ENCODE data around the gene RAN.

The RAN gene

GRCh38 chr12:130870442-130871285, 1.2 kb upstream of the RAN start:
- Histone ChIP-seq H4K20me1 (ENCODE audit: insufficient read depth, low read length) (no peaks in the 10 kb centered on the region), H3F3A (ENCODE audit: insufficient read depth, low read length) (0 out of 2 replicates have a peak, but pooled peaks cover 7% of the 10 kb centered on the region), H3K4me3 (ENCODE audit: low read length) (peak overlapping the region; percentile 67), H3K27ac (ENCODE audit: low read length) (peak overlapping the region; percentile 58; the same call in 1 of the 2 replicates), H3K9me3 (replicated peaks; ENCODE audit: insufficient read depth, low read length) (no peaks in the 10 kb centered on the region), H3K36me3 (replicated peaks; ENCODE audit: insufficient read depth, low read length) (no peaks in the 10 kb centered on the region; the same call in 1 of the 2 replicates), H3K4me1 (ENCODE audit: low read length) (peaks cover 6% of the 10 kb centered on the region; the same call in 1 of the 2 replicates), H3K27me3 (replicated peaks; ENCODE audit: insufficient read depth, low read length) (no peaks in the 10 kb centered on the region), H3K9ac (ENCODE audit: low read length) (peak overlapping the region; percentile 80), H3K4me2 (ENCODE audit: low read depth, low read length) (peak overlapping the region; percentile 63), H2AFZ (ENCODE audit: low read length) (no peak overlapping the region), H3K79me2 (ENCODE audit: low read length) (peaks cover 30% of the 10 kb centered on the region), H3K9me2 (replicated peaks; ENCODE audit: insufficient read depth, low read length) (no peaks in the 10 kb centered on the region)
- peak; percentile 59 for DNase-seq
- TF ChIP-seq EZH2 (optimal IDR thresholded peaks at IDR 0.05; ENCODE audit: low read depth, low read length) = no peak
- peak; percentile 44 for TF ChIP-seq CTCF (IDR thresholded peaks at IDR 0.05; ENCODE audit: low read length)

- Histone ChIP-seq H3K9me3 (replicated peaks; ENCODE audit: insufficient read depth, low read length) (no peaks in the 10 kb centered on the region), H3K4me1 (ENCODE audit: low read length) (peaks cover 17% of the 10 kb centered on the region), H3K9ac (ENCODE audit: low read length) (peak overlapping the region; percentile 88), H2AFZ (ENCODE audit: low read length) (no peak overlapping the region), H3K4me2 (ENCODE audit: low read depth, low read length) (peak overlapping the region; percentile 82), H3K27me3 (replicated peaks; ENCODE audit: insufficient read depth, low read length) (no peaks in the 10 kb centered on the region), H3K9me2 (replicated peaks; ENCODE audit: insufficient read depth, low read length) (no peaks in the 10 kb centered on the region), H3K4me3 (ENCODE audit: low read length) (peak overlapping the region; percentile 79), H3K27ac (ENCODE audit: low read length) (peak overlapping the region; percentile 57; the same call in 1 of the 2 replicates), H4K20me1 (ENCODE audit: insufficient read depth, low read length) (no peaks in the 10 kb centered on the region), H3K36me3 (replicated peaks; ENCODE audit: insufficient read depth, low read length) (no peaks in the 10 kb centered on the region; the same call in 1 of the 2 replicates), H3K79me2 (ENCODE audit: low read length) (peaks cover 30% of the 10 kb centered on the region), H3F3A (ENCODE audit: insufficient read depth, low read length) (peaks cover 17% of the 10 kb centered on the region)
- DNase-seq = no peak
- TF ChIP-seq CTCF (IDR thresholded peaks at IDR 0.05; ENCODE audit: low read length) (no peak), EZH2phosphoT487 (IDR thresholded peaks at IDR 0.05; ENCODE audit: low read length) (no peak), EZH2 (optimal IDR thresholded peaks at IDR 0.05; ENCODE audit: low read depth, low read length) (no peak)
These were observed 572 bp downstream of the RAN start for GRCh38 chr12:130872179-130873096.

GRCh38 chr12:130873106-130873795, 1.4 kb downstream of the RAN start:
- H3K4me1 ChIP-seq (ENCODE audit: low read length) = peaks cover 25% of the 10 kb centered on the region
- TF ChIP-seq EZH2 (optimal IDR thresholded peaks at IDR 0.05; ENCODE audit: low read depth, low read length) = no peak
- TF ChIP-seq CTCF (IDR thresholded peaks at IDR 0.05; ENCODE audit: low read length) = no peak
- TF ChIP-seq EZH2phosphoT487 (IDR thresholded peaks at IDR 0.05; ENCODE audit: low read length) = no peak
- H3K79me2 ChIP-seq (ENCODE audit: low read length) = peaks cover 30% of the 10 kb centered on the region
- peak overlapping the region; percentile 79 for H3K4me3 ChIP-seq (ENCODE audit: low read length)
- no peaks in the 10 kb centered on the region for H4K20me1 ChIP-seq (ENCODE audit: insufficient read depth, low read length)
- H3K36me3 ChIP-seq (replicated peaks; ENCODE audit: insufficient read depth, low read length) = no peaks in the 10 kb centered on the region; the same call in 1 of the 2 replicates
- H3K9ac ChIP-seq (ENCODE audit: low read length) = peak overlapping the region; percentile 88
- peaks cover 26% of the 10 kb centered on the region for H3F3A ChIP-seq (ENCODE audit: insufficient read depth, low read length)
- no peak overlapping the region for H2AFZ ChIP-seq (ENCODE audit: low read length)
- no peaks in the 10 kb centered on the region for H3K9me2 ChIP-seq (replicated peaks; ENCODE audit: insufficient read depth, low read length)
- H3K9me3 ChIP-seq (replicated peaks; ENCODE audit: insufficient read depth, low read length) = no peaks in the 10 kb centered on the region
- H3K27ac ChIP-seq (ENCODE audit: low read length) = peak overlapping the region; percentile 57; the same call in 1 of the 2 replicates
- DNase-seq = no peak
- peak overlapping the region; percentile 82 for H3K4me2 ChIP-seq (ENCODE audit: low read depth, low read length)
- H3K27me3 ChIP-seq (replicated peaks; ENCODE audit: insufficient read depth, low read length) = no peaks in the 10 kb centered on the region
